GM18498 (cell line): Measurements from ENCODE around the gene ST8SIA4.

ENCODE experiments used
- ATAC-seq: cut with Tn5 transposase; IDR thresholded peaks from one replicate; pipeline ENCODE4 v1.9.1; 2021; ENCODE audit warnings: mild to moderate bottlenecking, moderate library complexity; ENCODE audit not compliant: unreplicated experiment

The ST8SIA4 gene

DNA sequence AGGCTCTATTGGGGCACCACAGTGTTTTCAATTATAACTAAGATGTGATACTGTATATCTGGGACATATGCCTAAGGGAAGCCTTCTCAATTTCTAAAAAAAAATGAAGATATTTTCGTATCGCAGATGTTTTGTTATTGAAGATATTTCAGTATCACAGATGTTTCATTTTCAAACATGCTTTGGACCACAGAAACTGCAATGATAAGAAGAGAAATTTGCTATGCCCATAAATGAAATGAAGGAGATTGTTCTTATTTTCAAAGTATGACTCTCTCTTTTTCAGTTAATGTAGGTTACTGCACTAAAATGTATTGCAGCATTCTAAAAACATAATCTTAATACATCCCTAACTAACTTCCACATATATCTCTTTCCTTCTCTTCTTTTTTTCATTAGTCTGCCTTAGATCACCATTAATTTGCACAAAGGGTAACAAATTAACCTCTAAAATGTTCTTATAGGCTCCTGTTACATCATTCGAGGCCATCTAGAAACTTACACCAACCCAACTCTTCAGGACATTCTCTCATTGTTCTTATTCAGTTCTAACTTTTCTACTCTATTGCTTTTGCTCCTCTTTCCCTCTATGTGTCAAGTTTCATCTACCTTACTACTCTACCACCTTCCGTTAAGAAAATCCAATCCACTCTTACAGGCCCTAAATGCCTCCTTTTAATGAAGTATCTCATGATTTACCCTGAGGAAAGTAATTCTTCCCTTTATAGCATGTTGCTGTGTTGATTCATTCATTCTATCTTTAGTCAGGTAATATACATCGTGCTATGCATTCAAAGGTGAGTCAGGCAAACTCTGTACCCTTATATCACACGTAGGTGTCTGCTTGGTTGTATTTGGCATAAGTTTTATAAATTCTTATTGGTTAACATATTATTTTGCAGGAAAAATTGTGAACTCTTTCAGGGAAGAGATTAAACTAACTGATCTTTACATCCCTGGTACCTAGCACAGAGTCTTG is 70.5 kb downstream of the ST8SIA4 start:
- ATAC-seq: peak; percentile 38

DNA sequence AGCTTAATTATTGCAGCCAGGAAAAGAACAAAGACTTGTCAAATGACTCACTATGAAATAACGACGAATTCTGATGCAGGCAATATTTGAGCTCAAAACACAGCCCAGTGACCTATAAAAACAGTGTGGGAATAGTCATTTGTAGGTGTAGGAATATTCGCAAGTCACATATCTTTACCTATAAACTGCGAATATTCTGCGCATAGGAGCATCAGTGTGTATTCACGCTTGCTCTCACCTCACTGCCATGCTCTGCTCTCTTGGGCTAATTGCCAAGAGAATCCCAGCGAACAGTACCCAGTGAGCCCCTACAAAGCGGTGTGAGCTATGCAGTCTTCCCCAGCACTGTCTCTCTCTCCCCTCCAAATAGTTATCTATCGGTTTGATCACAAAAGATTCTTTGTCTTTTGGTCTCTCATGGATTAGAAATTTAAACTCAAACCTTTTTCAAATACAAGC is 74.2 kb downstream of the ST8SIA4 start:
- no peak for ATAC-seq

DNA sequence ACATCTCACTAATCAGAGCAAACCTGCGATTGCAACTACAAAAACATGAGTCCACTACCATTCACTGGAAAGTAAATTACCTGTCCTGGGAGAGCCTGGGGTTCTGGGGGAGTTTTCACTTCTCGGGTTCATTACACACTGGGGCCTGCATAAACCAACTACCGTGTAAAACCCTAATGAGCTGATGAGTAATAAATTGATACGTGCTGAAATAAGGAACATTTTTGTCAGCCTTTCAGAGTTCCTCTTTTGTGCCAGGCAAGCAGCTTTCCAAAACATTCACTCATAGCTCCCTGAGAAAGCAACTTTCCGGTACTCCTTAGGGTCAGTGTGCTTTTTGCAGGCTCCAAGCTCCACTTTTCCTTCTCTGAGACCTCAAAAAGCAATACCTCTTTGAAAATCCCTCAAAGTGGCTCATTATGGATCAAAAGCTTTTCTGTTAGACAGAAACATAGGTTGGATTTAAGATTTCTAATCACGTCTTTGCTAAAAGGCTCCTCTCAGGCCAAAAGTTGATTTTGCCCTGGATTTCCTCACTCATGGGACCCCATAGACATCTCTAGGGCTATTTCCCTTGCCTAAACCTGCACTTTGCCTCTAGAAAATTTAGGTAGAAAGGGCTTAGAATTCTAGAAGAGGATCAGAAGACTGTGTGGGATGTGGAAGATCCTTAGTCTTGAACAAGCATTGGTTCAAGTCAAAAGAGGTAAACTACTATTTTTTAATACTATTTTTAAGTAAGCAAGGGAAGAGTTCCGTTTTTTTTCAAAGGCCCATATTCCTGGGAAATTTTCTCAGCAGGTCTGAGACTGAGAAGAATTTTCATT is 74.8 kb downstream of the ST8SIA4 start:
- peak; percentile 79 for ATAC-seq

DNA sequence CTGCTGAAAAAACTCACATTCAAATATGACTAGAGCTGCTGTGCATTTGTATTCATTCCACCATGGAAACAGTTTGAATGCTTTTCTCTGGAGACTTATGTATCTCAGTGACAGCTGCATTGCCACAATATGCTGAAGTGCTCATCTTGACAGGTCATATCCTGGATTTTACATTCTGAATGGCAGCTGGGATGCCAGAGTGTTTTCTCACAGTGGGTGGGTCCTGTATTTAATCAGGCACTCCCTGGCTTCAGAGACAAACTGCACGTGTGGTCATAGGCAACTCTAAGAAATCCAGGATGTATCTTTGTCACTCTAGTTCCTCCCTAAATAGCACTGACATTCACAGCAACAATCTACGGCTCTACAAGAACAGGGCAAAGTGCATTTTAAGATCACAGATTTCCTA is 75.6 kb downstream of the ST8SIA4 start:
- ATAC-seq: peak; percentile 31

DNA sequence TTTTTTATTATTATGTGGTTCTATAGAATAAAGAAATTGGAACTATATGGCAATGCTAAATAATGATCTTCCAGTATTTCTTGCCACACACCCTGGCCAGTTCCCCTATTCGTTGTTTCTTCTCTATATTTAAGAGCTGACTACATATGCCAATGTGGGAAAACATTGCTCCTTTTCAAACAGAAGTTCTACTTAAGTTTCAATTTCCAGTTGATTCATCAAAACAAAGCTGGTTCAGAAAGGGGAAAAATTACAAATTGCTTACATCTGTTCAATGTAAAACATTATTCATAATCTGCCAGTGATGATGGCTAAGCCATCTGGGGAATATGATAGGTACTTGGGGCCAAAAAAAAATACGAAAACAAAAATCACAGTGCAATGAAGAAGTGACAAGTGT is 76.9 kb downstream of the ST8SIA4 start:
- ATAC-seq: no peak

DNA sequence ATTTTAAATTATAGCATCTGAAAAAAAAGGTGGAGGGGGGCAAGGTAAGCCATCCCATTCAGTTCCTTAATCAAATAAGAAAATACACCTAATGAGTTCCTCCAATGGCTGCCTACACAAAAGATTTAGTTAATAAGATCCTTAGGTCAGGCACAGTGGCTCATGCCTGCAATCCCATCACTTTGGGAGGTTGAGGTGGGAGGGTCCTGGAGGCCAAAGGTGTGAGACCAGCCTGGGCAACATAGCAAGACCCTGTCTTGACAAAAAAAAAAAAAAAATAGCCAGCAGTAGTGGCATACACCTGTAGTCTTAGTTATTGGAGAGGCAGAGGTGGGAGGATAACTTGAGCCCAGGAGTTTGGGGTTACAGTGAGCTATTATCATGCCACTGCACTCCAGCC is 78.4 kb downstream of the ST8SIA4 start:
- ATAC-seq: no peak

DNA sequence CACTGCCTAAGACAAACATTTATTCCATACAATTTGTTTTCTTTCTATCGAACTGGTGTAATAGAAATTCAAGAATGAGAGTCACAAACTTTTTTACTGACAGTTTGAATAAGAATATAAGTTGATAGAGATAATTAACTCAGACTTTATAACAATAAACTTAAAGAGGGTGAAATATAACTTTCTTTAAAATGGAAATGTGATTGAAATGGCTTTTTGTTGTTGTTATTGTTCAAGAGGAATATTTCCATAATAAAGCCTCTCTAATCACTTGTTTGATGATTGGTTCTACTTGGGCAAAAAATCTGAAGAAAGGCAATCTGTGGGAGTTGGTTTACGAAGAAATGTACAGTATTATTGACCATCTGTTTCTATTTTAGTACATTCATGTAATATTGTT is 79.3 kb downstream of the ST8SIA4 start:
- ATAC-seq: no peak

DNA sequence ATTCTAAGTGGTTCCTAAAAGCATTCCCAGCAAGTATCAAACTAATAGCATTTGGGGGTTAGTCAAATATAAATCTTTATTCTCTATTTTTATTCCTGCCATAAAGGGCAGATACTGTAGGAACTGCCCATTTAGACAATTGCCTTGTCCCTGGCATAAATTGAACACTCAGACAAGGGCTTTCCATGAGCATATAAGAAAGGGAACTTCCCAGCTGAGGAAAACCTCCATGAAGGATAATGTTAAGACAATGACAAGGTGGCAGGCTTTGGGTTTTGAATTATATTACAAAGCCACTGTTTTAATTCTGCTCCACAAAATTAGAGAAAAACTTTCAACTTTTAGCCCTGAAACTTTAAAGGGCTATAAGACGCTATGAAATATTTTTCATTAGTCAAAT is 81.3 kb downstream of the ST8SIA4 start:
- ATAC-seq: no peak

DNA sequence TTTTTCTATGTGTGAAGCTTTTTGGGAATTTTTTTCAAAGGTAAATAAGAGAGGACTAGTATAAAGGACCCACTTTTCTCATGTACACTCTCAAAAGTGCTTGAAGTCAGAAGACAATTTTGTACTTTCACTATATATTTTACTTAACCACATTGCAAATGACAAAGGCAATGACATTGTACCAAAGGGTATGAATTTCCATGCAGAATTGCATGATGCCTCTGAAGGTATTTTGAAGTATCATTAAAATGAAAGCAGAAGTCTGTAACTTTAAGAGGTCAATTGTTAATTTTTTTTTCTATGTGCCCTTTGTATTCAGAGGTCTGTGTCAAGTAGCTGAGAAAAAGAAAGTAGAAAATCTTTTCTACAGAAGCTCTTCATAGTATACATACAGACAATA is 84.7 kb downstream of the ST8SIA4 start:
- peak; percentile 56 for ATAC-seq

DNA sequence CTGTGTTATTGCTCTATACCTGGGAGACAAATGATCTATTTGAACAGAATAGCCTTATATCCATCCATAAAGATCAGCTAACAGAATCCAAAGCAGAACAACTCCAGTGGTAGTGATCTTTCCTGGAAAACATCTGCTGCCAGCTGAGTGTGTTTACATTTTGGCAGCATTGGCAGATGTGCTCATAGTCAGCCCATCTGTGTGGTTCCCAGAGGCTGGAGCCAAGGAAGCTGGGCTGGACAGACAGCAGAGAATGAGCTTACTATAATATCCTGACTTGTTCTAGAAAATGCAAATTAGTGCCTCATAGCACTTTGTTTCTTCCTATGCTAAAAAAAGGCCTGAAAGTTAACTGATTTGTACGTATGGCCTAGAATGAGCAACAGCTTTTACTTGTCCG is 99.7 kb downstream of the ST8SIA4 start:
- no peak for ATAC-seq

DNA sequence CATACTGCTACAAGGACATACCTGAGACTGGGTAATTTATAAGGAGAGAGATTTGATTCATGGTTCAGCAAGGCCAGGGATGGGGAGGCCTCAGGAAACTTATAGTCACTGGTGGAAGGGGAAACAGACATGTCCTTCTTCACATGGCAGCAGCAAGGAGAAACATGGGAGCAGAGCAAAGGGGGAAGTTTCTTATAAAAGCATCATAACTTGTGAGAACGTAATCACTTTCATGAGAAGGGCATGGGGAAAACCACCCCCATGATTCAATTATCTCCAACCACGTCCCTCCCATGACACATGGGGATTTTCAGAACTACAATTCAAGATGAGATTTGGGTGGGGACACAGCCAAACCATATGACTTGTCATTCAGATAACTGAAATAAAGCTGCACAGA is 100.9 kb downstream of the ST8SIA4 start:
- ATAC-seq: no peak

DNA sequence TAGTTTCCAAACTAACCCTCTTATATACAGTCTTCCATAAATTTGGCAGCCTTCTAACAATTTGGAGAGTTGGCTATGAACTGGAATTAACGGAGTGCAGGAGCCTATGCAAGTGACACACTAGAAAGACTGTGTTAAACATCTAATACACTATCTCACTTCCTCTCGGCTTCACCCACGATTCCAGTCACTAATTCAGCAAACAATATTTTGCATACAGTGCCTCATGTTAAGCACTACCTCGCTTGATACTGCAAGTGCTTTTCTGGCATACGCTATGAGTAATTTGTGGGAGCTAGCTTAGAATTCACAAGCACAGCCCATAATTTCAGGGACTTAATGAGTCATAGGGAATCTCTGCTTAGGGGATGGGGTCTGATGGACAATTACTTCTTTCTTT is 102.5 kb downstream of the ST8SIA4 start:
- no peak for ATAC-seq

DNA sequence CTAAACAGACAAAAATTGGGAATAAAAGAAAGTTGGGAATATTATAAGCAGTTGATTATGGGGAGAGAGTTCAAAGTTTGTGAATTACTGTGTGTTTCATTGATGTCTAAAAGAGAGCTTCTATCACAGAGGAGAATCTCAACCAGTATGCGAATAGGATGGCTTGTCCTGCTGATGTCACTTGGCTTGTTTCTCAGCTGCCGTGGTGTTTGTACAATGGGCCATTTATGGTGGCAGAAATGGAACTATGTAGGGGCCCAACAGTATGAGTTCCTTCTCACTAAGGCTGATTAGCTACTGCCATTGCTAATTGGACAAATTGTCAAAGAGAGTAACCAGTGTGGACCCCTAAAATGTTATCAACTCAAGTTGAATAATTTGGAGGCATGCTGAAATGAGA is 103.9 kb downstream of the ST8SIA4 start:
- ATAC-seq: no peak

DNA sequence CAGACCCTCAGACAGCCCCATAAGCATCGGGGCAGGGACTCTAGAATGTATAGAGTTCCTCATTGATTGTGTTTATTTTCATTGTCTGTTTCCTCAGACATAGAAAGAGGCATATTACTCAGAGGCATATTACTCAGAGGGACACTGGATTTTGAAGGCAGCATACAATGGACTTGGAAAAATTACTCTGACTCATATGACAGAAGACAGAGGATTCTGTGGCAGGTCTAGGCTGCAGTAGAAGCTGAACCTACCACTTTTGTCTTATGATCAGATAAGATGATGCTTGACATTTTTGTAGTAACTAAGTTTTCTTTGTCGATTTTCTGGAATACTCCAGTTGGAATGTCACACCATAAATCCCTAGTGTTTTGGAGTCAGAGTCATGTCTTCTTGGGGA is 105.2 kb downstream of the ST8SIA4 start:
- ATAC-seq: no peak

DNA sequence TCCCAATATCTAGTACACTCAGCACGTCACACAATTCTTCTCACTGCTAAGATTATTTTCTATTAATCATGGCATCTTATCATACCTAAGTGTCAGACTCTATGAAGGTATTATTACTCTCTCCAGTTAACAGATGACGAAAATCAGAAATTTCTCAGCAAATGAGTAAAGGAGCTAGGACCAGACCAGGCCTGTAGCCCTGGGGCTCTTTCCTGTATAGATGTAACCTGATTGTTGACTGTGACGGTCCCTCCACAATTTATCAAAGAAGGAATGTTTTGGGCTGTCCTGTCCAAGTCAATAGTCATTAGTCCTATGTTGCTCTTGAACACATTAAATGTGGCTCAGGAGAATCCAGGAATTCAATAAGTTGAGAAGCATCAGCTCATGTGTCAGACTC is 106.2 kb downstream of the ST8SIA4 start:
- no peak for ATAC-seq

DNA sequence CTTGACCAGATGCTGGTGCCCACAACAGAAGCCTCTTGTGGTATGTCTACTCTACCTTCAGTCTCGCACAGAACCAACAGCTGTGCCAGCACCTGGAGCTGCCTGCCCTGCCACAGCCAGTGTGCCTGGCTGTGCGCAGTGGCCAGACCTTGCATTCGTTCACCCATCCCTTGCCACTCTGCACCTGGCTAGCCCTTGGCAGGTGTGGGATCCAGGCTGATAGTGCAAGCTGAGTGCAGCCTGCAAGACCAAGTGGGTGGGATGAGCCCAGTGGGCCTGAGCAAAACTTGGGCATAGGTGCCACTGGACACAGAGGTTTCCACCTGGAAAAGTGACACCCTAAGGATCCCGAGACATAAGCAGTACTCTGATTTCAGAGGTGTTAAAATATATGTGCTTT is 108.2 kb downstream of the ST8SIA4 start:
- ATAC-seq: no peak

DNA sequence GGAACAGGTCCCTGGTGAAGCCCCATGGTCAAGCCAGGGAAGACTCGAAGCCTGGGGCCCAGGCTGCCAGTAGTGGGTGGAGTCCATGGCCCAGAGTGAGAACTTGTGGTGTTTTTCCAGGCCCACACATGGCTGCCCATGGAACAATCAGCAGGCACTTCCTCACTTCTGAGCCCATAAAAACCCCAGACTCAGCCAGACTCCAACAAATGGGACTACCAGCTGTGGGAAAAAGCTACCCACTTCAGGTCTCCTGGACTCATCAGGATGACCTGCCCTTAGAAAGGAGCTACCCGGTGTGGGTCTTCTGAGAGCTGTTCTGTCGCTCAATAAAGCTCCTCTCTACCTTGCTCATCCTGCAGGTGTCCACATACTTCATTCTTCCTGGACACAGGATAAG is 108.9 kb downstream of the ST8SIA4 start:
- no peak for ATAC-seq

DNA sequence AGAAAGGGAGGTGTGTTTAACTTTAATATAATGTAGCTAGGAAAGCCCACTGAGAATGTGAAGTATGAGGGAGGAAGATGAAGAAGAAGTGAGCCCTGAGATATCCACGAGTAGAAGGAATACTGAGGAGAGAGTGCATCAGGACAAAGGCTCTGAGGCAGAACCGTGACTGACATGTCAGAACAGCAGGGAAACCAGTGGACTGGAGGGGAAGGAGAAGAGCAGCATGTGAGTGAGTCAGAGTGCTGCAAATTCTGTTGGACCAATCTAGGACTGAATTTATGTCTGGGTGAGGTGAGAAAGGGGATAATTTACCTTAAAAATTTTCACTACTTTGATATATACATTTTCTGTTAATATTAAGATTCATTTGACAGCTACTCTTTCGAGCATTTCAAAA is 110.3 kb downstream of the ST8SIA4 start:
- no peak for ATAC-seq

DNA sequence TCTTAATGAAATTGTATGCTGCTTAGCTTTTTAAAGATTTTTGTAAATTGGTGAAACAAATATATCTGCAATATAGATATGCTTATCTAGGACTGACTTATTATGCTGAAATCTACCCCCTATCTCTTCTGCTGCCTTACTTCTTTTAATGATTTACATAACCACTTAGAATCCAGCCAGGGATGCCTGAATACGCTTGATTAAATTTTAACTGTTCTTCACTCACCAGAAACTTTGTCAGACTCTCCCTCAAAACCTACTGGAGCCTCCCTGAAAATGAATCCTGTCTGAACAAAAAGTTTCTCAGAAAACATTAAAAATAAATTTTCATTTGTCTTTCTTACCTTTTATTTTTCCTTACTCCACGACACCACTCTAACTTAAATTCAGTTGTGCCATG is 111.7 kb downstream of the ST8SIA4 start:
- no peak for ATAC-seq

DNA sequence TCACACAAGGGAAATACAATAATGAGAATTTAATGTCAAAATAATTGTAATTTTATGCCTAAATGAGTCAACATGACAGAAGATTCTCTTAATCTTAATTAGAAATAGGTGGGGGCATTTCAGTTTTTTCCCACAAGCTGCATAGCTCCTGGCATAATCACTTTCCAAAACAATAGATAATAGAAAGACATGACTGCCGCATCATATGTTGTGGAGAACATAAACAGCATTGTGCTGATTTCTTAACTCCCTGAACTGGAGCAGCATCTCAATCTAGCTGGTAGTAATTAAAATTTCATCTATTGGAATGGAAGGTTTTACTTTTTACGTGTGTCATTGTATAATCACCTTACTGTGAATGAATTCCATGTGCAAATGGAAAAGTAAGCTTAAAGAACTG is 112.1 kb downstream of the ST8SIA4 start:
- ATAC-seq: no peak

DNA sequence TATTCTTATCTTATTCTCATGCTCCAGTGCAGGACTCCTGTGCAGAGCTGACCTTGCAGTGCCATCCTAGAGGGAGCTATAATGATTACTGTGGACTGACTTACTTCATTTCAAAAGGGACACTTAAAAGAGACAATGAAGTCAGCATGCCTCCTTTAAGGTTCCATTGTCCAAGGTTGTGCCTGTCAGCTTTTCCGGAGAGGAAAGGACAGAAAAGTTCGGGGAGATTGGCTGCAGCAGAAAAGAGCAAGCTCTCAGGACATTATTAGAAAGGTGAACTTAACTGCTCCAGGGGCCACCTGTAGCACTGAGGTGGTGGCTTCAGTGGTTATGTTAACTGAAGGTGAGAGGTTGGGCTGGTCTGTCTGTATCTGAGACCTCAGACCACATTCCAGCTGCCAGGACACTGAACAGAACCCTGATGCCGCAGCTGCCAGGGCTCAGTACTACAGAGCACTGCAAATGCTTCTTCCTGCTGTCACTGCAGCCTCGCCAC is 112.9 kb downstream of the ST8SIA4 start:
- ATAC-seq: peak; percentile 64

DNA sequence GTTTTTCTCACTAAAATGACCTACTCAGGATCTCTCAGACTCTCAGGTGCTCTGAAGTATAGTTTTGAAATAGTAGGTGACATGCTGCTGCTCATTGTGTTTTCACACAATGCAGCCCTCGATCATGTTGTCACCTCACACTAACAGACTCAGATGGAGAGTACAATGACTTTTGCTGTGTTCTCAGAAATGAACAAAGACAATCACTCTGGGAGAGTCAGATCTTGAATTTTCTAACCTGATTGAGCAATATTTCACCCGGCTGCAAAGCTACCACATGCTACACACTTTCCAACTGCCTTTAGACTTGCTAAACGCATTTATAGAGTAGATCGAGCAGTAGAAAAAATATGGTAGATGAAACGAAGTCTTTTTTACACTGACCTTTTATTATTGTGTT is 113.4 kb downstream of the ST8SIA4 start:
- no peak for ATAC-seq
